GM19351 (cell line): Measurements from ENCODE around the gene MBP.
A peak's percentile ranks its signal among the peaks of the same experiment; 100 is the strongest.
"Not testable (repeated sequence)": the region's sequence is repeated elsewhere in the genome, so short reads cannot be mapped to it uniquely, and the experiment has no call there.

Source experiments
- ATAC-seq: cut with Tn5 transposase; IDR thresholded peaks from one replicate; pipeline ENCODE4 v1.9.1; 2021; ENCODE audit warnings: mild to moderate bottlenecking, moderate library complexity; ENCODE audit not compliant: unreplicated experiment

The MBP gene

GRCh38 chr18:76994086-76994654 is 138.4 kb downstream of the MBP start:
- no peak for ATAC-seq

GRCh38 chr18:76993573-76993972 is 139.0 kb downstream of the MBP start:
- no peak for ATAC-seq

GRCh38 chr18:76993085-76993382 is 139.5 kb downstream of the MBP start:
- no peak for ATAC-seq

GRCh38 chr18:76992226-76993084 is 140.1 kb downstream of the MBP start:
- no peak for ATAC-seq

GRCh38 chr18:76991021-76991688 is 141.4 kb downstream of the MBP start:
- no peak for ATAC-seq

- ATAC-seq: not testable (repeated sequence)
Measured at GRCh38 chr18:76990343-76991020, 142.1 kb downstream of the MBP start.

- ATAC-seq: no peak
Measured at GRCh38 chr18:76989647-76990190, 142.9 kb downstream of the MBP start.

GRCh38 chr18:76988827-76989646 is 143.5 kb downstream of the MBP start:
- no peak for ATAC-seq

- no peak for ATAC-seq
Measured at GRCh38 chr18:76988031-76988826, 144.4 kb downstream of the MBP start.

- ATAC-seq: no peak
Measured at GRCh38 chr18:76986406-76986805, 146.2 kb downstream of the MBP start.

GRCh38 chr18:76985951-76986236 is 146.7 kb downstream of the MBP start:
- ATAC-seq: no peak

GRCh38 chr18:76985156-76985950 is 147.2 kb downstream of the MBP start:
- no peak for ATAC-seq

- no peak for ATAC-seq
Measured at GRCh38 chr18:76984193-76985155, 148.1 kb downstream of the MBP start.

GRCh38 chr18:76983613-76984051 is 149.0 kb downstream of the MBP start:
- ATAC-seq: no peak

GRCh38 chr18:76982841-76983583 is 149.6 kb downstream of the MBP start:
- ATAC-seq: peak; percentile 71

- ATAC-seq: no peak
Measured at GRCh38 chr18:76982038-76982437, 150.5 kb downstream of the MBP start.

- ATAC-seq: peak; percentile 47
Measured at GRCh38 chr18:76981396-76981968, 151.1 kb downstream of the MBP start.
